ENCODE results near the gene NNMT.
"Not testable (repeated sequence)": the region's sequence is repeated elsewhere in the genome, so short reads cannot be mapped to it uniquely, and the experiment has no call there.

NNMT gene

GRCh38 chr11:114310095-114310494 lies 13.9 kb downstream of the NNMT start:
- no peak for DNase-seq (ENCODE audit: low read depth in 2 of 2)

GRCh38 chr11:114311946-114312345 lies 15.7 kb downstream of the NNMT start:
- DNase-seq (ENCODE audit: low read depth in 2 of 2): no peak

DNA sequence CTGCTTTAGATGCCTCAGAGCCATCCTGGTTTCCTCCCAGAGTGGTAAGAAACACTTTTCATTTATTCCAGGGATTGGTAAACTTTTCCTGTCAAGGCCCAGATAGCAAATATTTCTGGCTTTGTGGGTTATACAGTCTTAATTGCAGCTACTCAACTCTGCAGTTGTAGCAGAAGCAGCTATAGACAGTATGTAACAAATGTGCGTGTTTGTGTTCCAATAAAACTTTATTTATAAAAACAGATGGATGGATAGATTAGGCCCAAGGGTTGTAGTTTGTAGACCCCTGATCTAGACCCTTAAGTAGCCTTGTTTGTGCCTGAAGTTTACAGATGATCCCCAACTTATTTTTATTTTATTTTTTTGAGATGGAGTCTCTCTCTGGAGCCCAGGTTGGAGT lies 17.9 kb downstream of the NNMT start:
- DNase-seq (ENCODE audit: low read depth in 2 of 2): no peak

- no peak for DNase-seq (ENCODE audit: low read depth in 2 of 2)
These were observed 19.7 kb downstream of the NNMT start for GRCh38 chr11:114315749-114316368.

DNA sequence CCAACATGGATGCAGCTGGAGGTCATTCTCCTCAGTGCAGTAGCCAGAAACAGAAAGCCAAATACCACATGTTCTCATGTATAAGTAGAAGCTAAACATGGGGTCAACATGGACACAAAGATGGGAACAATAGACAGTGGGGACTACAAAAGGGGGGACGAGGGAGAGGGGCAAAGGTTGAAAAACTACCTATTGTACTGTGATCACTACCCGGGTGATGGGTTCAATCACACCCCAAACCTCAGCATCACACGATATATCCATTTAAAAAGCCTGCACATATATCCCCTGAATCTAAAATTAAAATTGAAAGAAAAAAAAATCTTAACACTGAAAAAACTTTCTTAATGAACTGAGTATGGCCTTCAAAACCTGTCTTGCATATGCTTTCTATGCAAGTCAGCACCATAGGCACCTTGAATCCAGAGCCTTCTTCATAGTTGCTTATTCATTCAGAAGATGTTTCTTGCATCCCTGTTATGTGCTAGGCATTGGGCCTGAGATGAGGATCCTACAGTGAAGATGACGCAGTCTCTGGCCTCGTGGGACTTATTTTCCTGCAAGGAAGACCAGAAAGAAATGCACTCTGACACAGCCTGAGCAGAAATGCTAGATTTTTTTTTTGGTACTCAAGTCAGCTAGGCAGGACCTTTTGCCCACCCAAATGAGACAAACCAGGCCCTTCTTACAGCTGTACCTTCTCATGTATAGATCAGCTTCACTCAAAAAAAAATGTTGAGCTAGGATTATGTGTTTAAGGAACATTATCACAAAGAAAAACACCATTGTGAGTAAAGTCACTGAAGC lies 21.0 kb downstream of the NNMT start:
- DNase-seq (ENCODE audit: low read depth in 2 of 2): no peak

- DNase-seq (ENCODE audit: low read depth in 2 of 2): no peak
These were observed 21.6 kb downstream of the NNMT start for GRCh38 chr11:114317787-114318137.

GRCh38 chr11:114318361-114318760 lies 22.2 kb downstream of the NNMT start:
- no peak for DNase-seq (ENCODE audit: low read depth in 2 of 2)

GRCh38 chr11:114319716-114320328 lies 23.6 kb downstream of the NNMT start:
- no peak for DNase-seq (ENCODE audit: low read depth in 2 of 2)

DNA sequence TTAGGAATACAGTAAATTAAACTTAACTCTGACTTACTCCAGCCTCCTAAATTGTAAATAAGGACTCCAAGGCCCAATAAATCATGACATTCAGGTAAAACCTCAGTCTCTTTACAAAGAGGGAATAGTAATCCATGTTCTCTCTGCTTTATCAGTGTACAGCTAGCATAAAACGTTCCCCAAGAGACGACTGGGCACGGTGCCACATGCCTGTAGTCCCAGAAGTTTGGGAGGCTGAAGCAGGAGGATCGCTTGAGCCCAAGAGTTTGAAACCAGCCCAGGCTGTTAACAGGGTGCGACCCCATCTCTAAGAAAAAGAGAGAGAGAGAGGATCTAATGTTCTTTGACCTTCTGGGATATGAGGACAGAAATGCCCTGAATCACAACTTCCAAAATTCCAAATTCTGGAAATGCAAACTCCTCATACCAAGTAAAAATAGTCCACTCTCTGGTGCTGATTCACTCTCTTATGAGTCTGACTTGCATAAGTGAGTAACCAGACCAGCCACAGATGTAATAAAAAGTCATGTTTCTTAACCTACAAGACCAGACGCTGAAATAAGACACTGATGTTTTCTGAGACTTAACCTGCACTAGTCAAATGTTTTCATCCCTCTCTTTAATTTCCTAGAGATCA lies 25.5 kb downstream of the NNMT start:
- DNase-seq (ENCODE audit: low read depth in 2 of 2): no peak

DNA sequence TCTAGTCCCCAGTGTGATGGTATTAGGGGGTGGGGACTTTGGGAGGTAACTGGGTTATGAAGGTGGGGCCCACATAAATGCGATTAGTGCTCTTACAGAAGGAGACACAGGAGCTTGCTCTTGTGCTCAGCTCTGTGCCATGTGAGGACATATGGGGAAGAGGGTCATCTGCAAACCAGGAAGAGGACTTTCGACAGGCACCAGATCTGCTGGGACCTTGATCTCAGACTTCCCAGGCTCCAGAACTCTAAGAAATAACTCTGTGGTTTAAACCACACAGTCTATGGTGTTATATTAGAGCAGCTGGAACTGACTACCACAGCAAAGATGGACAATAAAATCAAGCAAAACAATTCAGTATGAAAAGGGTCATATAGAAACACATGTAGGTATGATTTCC lies 26.7 kb downstream of the NNMT start:
- no peak for DNase-seq (ENCODE audit: low read depth in 2 of 2)

DNA sequence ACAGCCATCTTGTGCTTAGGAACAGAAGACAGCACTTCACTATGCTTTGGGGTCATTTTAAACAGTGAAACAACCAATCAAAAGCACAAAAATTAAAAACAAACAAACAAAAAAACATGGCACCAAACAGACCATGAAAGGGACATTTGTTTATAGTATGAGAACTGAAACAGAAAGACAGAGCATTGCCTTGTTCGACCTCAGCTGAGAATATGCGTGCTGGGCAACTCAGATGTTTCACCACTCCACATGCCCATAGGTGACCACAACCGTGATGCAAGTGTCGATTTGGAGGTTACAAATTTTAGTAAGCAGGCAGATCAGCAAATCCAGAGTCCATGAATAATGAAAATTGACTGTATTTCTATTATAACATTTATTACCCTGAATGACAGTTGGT lies 30.0 kb downstream of the NNMT start:
- DNase-seq (ENCODE audit: low read depth in 2 of 2): no peak

DNA sequence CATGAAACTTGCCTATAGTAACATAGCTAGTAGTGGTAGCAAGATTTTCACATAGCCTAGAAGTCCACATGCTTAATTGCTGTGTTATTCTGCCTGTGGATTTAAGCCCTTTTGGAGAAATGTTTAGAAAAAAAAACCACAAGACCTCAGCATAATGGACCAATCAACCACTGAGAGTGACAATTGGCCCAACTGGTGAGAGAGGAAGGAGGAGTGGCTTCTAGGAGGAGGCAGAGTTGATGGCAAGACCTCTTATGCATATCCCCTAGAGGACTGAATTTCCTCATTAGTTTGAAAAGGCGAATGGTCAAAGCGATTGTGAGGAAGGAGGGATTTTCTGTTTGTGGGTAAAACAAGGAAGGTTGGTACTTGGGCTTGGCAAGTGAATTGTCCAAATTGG lies 30.6 kb downstream of the NNMT start:
- DNase-seq (ENCODE audit: low read depth in 2 of 2): no peak

DNA sequence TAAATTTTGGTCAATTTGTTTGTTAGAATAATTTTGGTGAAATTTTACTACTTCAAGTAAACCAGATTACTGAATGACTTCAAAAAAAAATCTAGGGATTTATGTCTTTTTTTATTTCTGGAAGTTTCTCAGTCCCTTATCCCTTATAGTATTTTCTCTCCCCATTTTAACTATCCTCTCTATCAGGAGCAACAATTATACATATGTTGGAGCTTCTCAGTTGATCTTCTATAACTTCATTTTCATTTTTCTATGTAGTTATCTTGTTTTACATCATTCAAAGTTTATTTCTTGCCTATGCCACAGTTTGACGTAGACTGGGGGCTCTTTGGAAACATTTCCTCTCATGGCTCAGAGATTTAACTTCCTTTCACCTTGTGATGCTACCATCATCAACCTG lies 34.2 kb downstream of the NNMT start:
- DNase-seq (ENCODE audit: low read depth in 2 of 2): no peak

GRCh38 chr11:114340311-114341131 lies 44.3 kb downstream of the NNMT start:
- no peak for DNase-seq (ENCODE audit: low read depth in 2 of 2)

- not testable (repeated sequence) for DNase-seq (ENCODE audit: low read depth in 2 of 2)
These were observed 45.5 kb downstream of the NNMT start for GRCh38 chr11:114341667-114342066.

DNA sequence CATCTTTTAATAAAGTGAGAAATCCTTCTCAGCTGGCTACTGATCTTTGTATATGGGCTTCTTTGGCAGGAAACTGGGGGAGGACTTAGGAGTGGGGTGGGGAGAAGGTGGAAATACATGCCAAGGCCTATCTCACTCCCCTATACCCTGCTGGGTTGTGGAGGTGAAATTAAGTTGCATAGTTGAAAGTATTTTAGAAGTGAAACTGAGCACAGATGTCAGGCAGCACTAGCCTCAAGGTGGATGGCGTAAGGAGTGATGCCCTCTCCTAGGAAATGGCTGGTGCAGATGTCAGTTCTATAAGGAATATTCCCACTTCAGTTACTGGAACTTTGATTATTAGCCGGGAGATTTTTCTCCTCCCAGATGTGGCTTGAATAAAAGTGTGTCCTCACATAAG lies 46.3 kb downstream of the NNMT start:
- DNase-seq (ENCODE audit: low read depth in 2 of 2): no peak

DNA sequence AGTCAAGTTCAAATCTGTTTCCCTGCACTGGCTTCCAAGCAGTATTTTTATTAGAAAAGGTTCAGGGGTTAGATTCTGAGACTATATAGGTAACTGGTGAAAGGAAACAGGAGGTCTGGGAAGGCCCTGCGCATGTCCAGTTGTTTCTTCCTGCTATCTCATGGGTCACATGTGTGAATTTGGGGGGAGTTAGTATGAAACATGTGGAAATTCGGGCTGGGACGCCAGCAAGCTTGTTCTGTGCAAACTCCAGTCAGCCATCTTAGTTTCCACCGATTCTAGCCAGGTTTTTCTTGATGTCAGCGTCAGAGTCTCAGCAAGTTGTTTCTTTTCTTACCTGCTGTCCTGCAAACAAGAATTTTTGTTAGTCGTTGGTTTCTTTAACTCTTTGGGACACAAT lies 46.8 kb downstream of the NNMT start:
- no peak for DNase-seq (ENCODE audit: low read depth in 2 of 2)

DNA sequence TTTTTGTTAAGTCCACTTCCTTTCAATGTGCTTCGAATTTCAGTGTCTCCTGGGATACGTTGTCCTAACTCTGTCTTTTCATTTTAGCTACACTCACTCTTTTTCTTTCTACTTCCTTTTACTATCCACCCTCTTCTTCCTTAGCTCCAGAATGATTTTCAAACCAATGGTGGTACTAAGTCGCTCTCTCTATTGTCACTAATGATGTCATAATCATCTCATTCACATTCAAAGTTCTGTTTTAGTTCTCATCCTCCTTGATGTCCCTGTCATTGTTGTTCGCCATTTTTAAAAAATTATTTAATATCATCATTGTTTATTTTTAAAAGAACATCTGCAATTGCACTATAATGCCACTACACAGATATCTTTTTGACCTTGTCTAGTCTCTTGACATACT lies 47.3 kb downstream of the NNMT start:
- no peak for DNase-seq (ENCODE audit: low read depth in 2 of 2)

DNA sequence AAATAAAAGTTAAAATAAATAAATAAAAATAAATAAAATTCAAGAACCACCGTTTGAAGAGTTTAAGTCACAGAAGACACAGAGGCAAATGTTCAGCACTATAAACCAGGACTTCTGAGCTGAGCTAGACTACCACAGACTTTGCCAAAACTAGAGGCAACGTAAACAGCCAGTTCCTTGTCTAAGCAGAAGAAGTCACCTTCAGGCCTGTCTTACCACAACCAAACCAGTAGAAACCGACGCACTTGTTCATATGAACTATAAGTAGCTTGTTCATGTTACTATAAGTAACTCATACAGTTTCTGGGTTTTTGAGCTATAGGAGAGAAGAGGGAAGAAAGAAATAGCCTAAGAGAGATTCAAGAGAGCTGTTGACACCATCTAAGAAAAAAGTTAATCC lies 48.3 kb downstream of the NNMT start:
- DNase-seq (ENCODE audit: low read depth in 2 of 2): no peak

DNA sequence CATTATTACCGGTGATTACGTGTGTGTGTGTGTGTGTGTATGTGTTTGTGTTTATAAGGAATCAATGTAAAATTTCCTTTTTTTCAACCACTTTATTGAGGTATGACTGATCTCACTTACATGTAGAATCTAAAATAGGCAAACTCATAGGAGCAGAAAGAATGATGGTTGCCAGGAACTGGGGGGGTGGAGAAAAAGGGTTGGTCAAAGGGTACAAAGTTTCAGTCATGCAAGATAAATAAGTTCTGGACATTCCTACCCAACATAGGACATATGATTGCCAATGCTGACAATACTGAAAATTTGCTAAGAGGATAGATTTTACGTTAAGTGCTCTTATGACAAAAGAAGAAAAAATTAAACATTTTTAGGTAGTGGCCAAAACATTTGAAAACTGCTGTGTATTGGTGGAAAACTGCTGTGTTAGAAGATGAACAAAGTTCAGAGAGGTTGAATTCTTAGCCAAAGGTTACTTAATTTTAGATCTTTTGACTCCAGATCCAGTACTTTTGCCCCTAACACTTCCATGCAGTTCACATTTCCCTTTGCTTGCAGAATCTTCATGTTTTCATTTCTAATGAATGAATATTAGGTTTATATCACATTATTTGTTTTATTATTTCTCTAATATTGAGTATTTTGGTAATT lies 49.5 kb downstream of the NNMT start:
- DNase-seq (ENCODE audit: low read depth in 2 of 2): no peak

DNA sequence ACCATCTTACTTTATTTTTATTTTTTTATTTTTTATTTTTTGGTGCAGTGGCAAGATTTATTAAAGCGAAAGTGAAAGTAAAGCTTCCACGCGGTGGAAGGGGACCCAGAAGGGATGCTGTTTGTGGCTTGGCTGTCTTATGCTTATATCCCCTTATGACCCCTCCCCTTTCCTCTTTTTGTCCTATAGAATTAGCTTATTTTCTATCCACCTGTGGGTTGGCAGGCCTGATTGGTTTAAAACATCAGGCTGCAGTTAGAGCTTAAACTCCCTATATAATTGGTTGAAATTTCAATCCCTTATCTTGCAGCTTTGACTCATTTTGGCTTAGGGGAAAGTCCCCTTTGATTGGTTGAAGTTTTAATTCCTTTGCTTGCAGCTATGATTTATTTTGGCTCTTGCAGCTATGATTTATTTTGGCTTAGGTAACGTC lies 50.5 kb downstream of the NNMT start:
- no peak for DNase-seq (ENCODE audit: low read depth in 2 of 2)

Data from stimulated activated CD4-positive, alpha-beta T cell treated with anti-CD3 and anti-CD28 coated beads, Interleukin-12 subunit alpha, Interleukin-12 subunit beta, amount 100 ng/mL, for 24 hours (primary cell).